ENCODE results near the gene CFAP70.
"Not testable (repeated sequence)": the region's sequence is repeated elsewhere in the genome, so short reads cannot be mapped to it uniquely, and the experiment has no call there.

CFAP70 gene
- total RNA-seq, result 0.21 to 1.0 (median 0.46) reads per million in 18 experiments

- peak; percentile 95 for DNase-seq
Observed at GRCh38 chr10:73358331-73359279, at the start of gene CFAP70. Gene CFAP70, minus strand, starts transcription at chr10:73358864. Its CDS starts 4,068 bp downstream, at chr10:73354796.

- no peak for DNase-seq
Observed at GRCh38 chr10:73408061-73408460, 49.4 kb upstream of the CFAP70 start.

- no peak for DNase-seq
Observed at GRCh38 chr10:73407495-73407894, 48.8 kb upstream of the CFAP70 start.

- DNase-seq, result no peak
Observed at GRCh38 chr10:73406846-73407245, 48.2 kb upstream of the CFAP70 start.

GRCh38 chr10:73405556-73405955 lies 46.9 kb upstream of the CFAP70 start:
- DNase-seq, result no peak

- no peak for DNase-seq
Observed at GRCh38 chr10:73404690-73405089, 46.0 kb upstream of the CFAP70 start.

GRCh38 chr10:73401636-73402035 lies 43.0 kb upstream of the CFAP70 start:
- DNase-seq, result no peak

- DNase-seq, result no peak
Observed at GRCh38 chr10:73399063-73399462, 40.4 kb upstream of the CFAP70 start.

- no peak for DNase-seq
Observed at GRCh38 chr10:73398024-73398423, 39.4 kb upstream of the CFAP70 start.

GRCh38 chr10:73394325-73394724 lies 35.7 kb upstream of the CFAP70 start:
- DNase-seq, result not testable (repeated sequence)

GRCh38 chr10:73388228-73388627 lies 29.6 kb upstream of the CFAP70 start:
- no peak for DNase-seq

- no peak for DNase-seq
Observed at GRCh38 chr10:73386583-73386982, 27.9 kb upstream of the CFAP70 start.

- no peak for DNase-seq
Observed at GRCh38 chr10:73379064-73379748, 20.5 kb upstream of the CFAP70 start.

GRCh38 chr10:73376679-73377078 lies 18.0 kb upstream of the CFAP70 start:
- no peak for DNase-seq

GRCh38 chr10:73368238-73368637 lies 9.6 kb upstream of the CFAP70 start:
- DNase-seq, result no peak

- no peak for DNase-seq
Observed at GRCh38 chr10:73366381-73367298, 8.0 kb upstream of the CFAP70 start.

GRCh38 chr10:73364964-73365363 lies 6.3 kb upstream of the CFAP70 start:
- DNase-seq, result no peak

GRCh38 chr10:73359492-73359891 lies 828 bp upstream of the CFAP70 start:
- no peak for DNase-seq

- no peak for DNase-seq
Observed at GRCh38 chr10:73357821-73358220, 843 bp downstream of the CFAP70 start.

- no peak for DNase-seq
Observed at GRCh38 chr10:73357166-73357565, 1.5 kb downstream of the CFAP70 start.

- no peak for DNase-seq
Observed at GRCh38 chr10:73344269-73344668, 14.4 kb downstream of the CFAP70 start.

- DNase-seq, result no peak
Observed at GRCh38 chr10:73340121-73340520, 18.5 kb downstream of the CFAP70 start.

- DNase-seq, result no peak
Observed at GRCh38 chr10:73339436-73339835, 19.2 kb downstream of the CFAP70 start.

Measured in inflammatory macrophage (primary cell).